ENCODE results near the gene ASIC4.
A peak's percentile ranks its signal among the peaks of the same experiment; 100 is the strongest.

The ASIC4 gene

GRCh38 chr2:219520079-219520478, 5.8 kb downstream of the ASIC4 start:
- WGBS, 2 donors (ENCODE audit: extremely low coverage in 2 of 2, insufficient read length in 2 of 2, insufficient replicate concordance in 1 of 2) = no CpG with 5 or more reads among the region's 8 CpGs
- no peak overlapping the region for H3K9ac ChIP-seq (ENCODE audit: low read depth, low read length, poor library complexity)

DNA sequence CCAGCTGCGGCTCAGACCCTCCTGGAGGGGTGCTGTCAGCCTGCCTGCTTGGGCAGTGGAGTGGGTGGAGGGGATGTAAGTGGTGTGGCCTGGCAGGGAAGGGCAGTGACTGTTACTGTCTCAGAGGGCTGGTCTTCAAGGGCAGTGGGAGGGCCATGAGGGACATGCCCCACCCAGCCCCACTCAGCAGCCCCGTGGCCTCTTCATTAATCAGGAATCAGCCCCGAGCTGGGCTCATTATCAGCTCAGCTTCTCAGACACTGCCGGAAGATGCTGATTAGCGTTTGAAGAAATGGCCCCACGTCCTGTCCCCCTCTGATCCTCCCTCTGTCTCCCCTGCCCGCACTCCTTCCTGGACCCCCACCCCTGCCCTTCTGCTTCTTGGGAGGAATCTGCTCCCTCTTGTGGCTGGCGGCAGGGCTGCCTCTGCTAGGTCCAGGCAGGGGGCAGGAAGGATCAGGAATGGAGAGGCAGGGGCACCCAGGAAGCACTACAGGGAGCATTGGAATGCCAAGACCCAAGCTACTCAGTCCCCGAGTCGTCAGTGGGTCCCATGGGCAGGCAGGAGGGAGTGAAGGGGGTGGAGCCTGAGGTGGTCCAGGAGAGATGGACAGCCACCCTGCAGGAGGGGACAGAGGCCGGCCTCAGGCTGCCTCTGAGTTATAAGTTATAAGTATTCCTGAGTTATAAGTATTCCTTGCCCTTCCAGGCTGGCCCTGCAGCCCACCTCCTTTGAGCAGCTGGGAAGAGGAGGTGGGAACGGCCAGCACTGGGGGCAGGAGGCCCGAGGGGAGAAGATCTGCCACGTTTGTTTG, 7.0 kb downstream of the ASIC4 start:
- no peak for DNase-seq (ENCODE audit: low spot score)
- H4K8ac ChIP-seq (ENCODE audit: low read depth, low read length) = no peak overlapping the region
- no peaks in the 10 kb centered on the region for H3K9me3 ChIP-seq (replicated peaks in 1 of 2; ENCODE audit: control insufficient read depth in 2 of 2, insufficient read depth in 1 of 2, low read depth in 1 of 2, low read length in 2 of 2)
- H3K14ac ChIP-seq (ENCODE audit: low read length) = peak overlapping the region; percentile 61
- peak overlapping the region; percentile 89 for H3K18ac ChIP-seq (ENCODE audit: low read length)
- H2AK5ac ChIP-seq (ENCODE audit: low read depth, low read length) = peak overlapping the region; percentile 72
- H3K4me1 ChIP-seq (ENCODE audit: control insufficient read depth in 2 of 2, insufficient read depth in 1 of 2, low read depth in 1 of 2, low read length in 2 of 2) = peaks cover 32% of the 10 kb centered on the region in 2 donors
- H3K23ac ChIP-seq (ENCODE audit: low read depth, low read length, poor library complexity) = no peak overlapping the region
- no peaks in the 10 kb centered on the region for H3K36me3 ChIP-seq (replicated peaks in 1 of 2; ENCODE audit: control insufficient read depth in 2 of 2, insufficient read depth in 2 of 2, low read length in 2 of 2)
- peaks cover 4 to 74% (median 30%) of the 10 kb centered on the region in 3 experiments for H3K27me3 ChIP-seq (ENCODE audit: control insufficient read depth in 3 of 3, insufficient read depth in 3 of 3, low read depth in 1 of 3, low read length in 3 of 3)
- no peak overlapping the region for H2BK120ac ChIP-seq (ENCODE audit: low read depth, low read length)
- H4K91ac ChIP-seq (ENCODE audit: low read depth, low read length, poor library complexity) = no peak overlapping the region
- no peaks in the 10 kb centered on the region for H3K79me1 ChIP-seq (ENCODE audit: low read depth, low read length)
- H2BK12ac ChIP-seq (ENCODE audit: low read length) = no peak overlapping the region
- H3K4me2 ChIP-seq (ENCODE audit: insufficient read depth, low read length, poor library complexity, severe bottlenecking) = peak overlapping the region; percentile 26
- peak overlapping the region; percentile 20 for H2BK15ac ChIP-seq (ENCODE audit: low read length)
- peak overlapping the region; percentile 62 for H2AFZ ChIP-seq (ENCODE audit: low read length)
- no CpG with 5 or more reads among the region's 14 CpGs for WGBS, 2 donors (ENCODE audit: extremely low coverage in 2 of 2, insufficient read length in 2 of 2, insufficient replicate concordance in 1 of 2)
- H3K27ac ChIP-seq (replicated peaks; ENCODE audit: low read length) = no peak overlapping the region
- peak overlapping the region; percentile 57 for H3K9ac ChIP-seq (ENCODE audit: low read depth, low read length, poor library complexity)
- H3K4ac ChIP-seq (ENCODE audit: low read length) = no peak overlapping the region
- H3K4me3 ChIP-seq (ENCODE audit: low read length in 2 of 2) = no peak overlapping the region
- H2BK5ac ChIP-seq (ENCODE audit: low read length) = no peak overlapping the region

More at GRCh38 chr2:219520079-219520478, 5.8 kb downstream of the ASIC4 start:
- Histone ChIP-seq H3K18ac (ENCODE audit: low read length) (peak overlapping the region; percentile 20), H3K4me2 (ENCODE audit: insufficient read depth, low read length, poor library complexity, severe bottlenecking) (no peak overlapping the region), H3K4me1 (ENCODE audit: control insufficient read depth in 2 of 2, insufficient read depth in 1 of 2, low read depth in 1 of 2, low read length in 2 of 2) (peaks cover 20 to 22% of the 10 kb centered on the region in 2 donors), H2BK12ac (ENCODE audit: low read length) (no peak overlapping the region), H3K14ac (ENCODE audit: low read length) (no peak overlapping the region), H2AFZ (ENCODE audit: low read length) (no peak overlapping the region), H3K4me3 (ENCODE audit: low read length in 2 of 2) (no peak overlapping the region), H2BK120ac (ENCODE audit: low read depth, low read length) (no peak overlapping the region), H3K23ac (ENCODE audit: low read depth, low read length, poor library complexity) (no peak overlapping the region), H3K79me1 (ENCODE audit: low read depth, low read length) (no peaks in the 10 kb centered on the region), H2BK15ac (ENCODE audit: low read length) (no peak overlapping the region), H4K91ac (ENCODE audit: low read depth, low read length, poor library complexity) (no peak overlapping the region), H3K27ac (replicated peaks; ENCODE audit: low read length) (no peak overlapping the region), H3K9me3 (replicated peaks in 1 of 2; ENCODE audit: control insufficient read depth in 2 of 2, insufficient read depth in 1 of 2, low read depth in 1 of 2, low read length in 2 of 2) (no peaks in the 10 kb centered on the region), H3K36me3 (replicated peaks in 1 of 2; ENCODE audit: control insufficient read depth in 2 of 2, insufficient read depth in 2 of 2, low read length in 2 of 2) (no peaks in the 10 kb centered on the region), H2BK5ac (ENCODE audit: low read length) (no peak overlapping the region), H3K4ac (ENCODE audit: low read length) (no peak overlapping the region), H2AK5ac (ENCODE audit: low read depth, low read length) (peak overlapping the region; percentile 90), H4K8ac (ENCODE audit: low read depth, low read length) (no peak overlapping the region), H3K27me3 (ENCODE audit: control insufficient read depth in 3 of 3, insufficient read depth in 3 of 3, low read depth in 1 of 3, low read length in 3 of 3) (peaks cover 4 to 81% (median 35%) of the 10 kb centered on the region in 3 experiments)
- DNase-seq (ENCODE audit: low spot score) = no peak

DNA sequence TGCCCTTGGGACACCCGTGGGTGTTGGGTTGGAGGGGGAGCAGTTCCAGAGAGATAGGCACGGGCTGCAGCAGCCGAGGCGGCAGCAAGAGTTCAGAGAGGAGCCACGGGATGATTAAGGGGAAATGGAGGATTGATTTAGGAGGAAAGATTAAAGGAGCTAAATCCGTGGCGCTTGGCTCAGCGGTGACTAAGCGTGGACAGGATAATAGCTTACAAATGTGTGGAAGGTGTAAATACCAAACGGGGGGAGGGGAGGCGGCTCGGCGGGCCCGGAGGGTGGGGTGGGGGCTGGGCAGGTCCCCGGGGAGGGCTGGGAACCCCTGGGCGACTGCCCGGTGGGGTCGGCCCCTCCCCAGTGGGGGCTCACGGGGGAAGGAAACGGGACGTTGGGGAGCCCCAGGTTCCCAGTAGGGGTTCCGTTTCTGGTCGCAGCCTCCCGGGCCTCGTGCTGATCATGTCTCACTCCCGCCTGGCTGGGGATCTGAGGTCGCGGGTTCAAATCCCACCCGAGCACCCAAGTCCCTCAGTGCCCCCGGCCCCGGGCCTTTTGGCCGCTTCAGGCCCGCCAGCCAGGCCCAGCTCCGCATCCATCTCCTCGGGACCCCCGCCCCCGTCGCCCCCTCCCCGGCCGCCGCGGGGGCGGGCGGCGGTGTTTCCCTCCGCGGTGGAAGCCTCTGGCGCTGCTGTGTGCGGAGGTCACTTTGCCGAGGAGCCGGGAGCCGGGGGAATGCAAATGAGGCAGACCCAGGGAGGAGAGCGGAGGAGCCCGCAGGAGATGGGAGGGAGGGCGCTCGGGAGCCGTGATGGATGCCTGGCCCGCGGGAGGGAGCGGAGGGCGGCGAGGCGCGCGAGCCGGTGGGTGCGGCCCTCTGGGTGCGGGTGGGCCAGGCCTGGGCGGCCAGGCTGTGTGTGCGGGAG, 8.1 kb downstream of the ASIC4 start:
- peak overlapping the region; percentile 60 for H2AK5ac ChIP-seq (ENCODE audit: low read depth, low read length)
- peaks cover 4 to 72% (median 33%) of the 10 kb centered on the region in 3 experiments for H3K27me3 ChIP-seq (ENCODE audit: control insufficient read depth in 3 of 3, insufficient read depth in 3 of 3, low read depth in 1 of 3, low read length in 3 of 3)
- H2BK12ac ChIP-seq (ENCODE audit: low read length) = no peak overlapping the region
- peak overlapping the region; percentile 82 for H2AFZ ChIP-seq (ENCODE audit: low read length)
- H4K8ac ChIP-seq (ENCODE audit: low read depth, low read length) = no peak overlapping the region
- peak overlapping the region; percentile 44 for H2BK15ac ChIP-seq (ENCODE audit: low read length)
- H3K79me1 ChIP-seq (ENCODE audit: low read depth, low read length) = no peaks in the 10 kb centered on the region
- H3K27ac ChIP-seq (replicated peaks; ENCODE audit: low read length) = peak overlapping the region; percentile 20
- no peak overlapping the region for H3K23ac ChIP-seq (ENCODE audit: low read depth, low read length, poor library complexity)
- H3K14ac ChIP-seq (ENCODE audit: low read length) = peak overlapping the region; percentile 11
- DNase-seq (ENCODE audit: low spot score) = no peak
- WGBS, 2 donors (ENCODE audit: extremely low coverage in 2 of 2, insufficient read length in 2 of 2, insufficient replicate concordance in 1 of 2) = no CpG with 5 or more reads among the region's 70 CpGs
- no peak overlapping the region for H2BK5ac ChIP-seq (ENCODE audit: low read length)
- H3K9ac ChIP-seq (ENCODE audit: low read depth, low read length, poor library complexity) = peak overlapping the region; percentile 75
- H3K4me3 ChIP-seq (ENCODE audit: low read length in 2 of 2) = no peak overlapping the region
- no peaks in the 10 kb centered on the region for H3K36me3 ChIP-seq (replicated peaks in 1 of 2; ENCODE audit: control insufficient read depth in 2 of 2, insufficient read depth in 2 of 2, low read length in 2 of 2)
- peaks cover 40 to 42% of the 10 kb centered on the region in 2 donors for H3K4me1 ChIP-seq (ENCODE audit: control insufficient read depth in 2 of 2, insufficient read depth in 1 of 2, low read depth in 1 of 2, low read length in 2 of 2)
- H3K18ac ChIP-seq (ENCODE audit: low read length) = peak overlapping the region; percentile 77
- no peak overlapping the region for H4K91ac ChIP-seq (ENCODE audit: low read depth, low read length, poor library complexity)
- peak overlapping the region; percentile 58 for H3K4me2 ChIP-seq (ENCODE audit: insufficient read depth, low read length, poor library complexity, severe bottlenecking)
- H2BK120ac ChIP-seq (ENCODE audit: low read depth, low read length) = no peak overlapping the region
- H3K9me3 ChIP-seq (replicated peaks in 1 of 2; ENCODE audit: control insufficient read depth in 2 of 2, insufficient read depth in 1 of 2, low read depth in 1 of 2, low read length in 2 of 2) = no peaks in the 10 kb centered on the region
- H3K4ac ChIP-seq (ENCODE audit: low read length) = no peak overlapping the region
